NCI-H774 (cell line): Measurements from ENCODE around the gene EXOC4.
"Not testable (repeated sequence)": the region's sequence is repeated elsewhere in the genome, so short reads cannot be mapped to it uniquely, and the experiment has no call there.

ENCODE experiments used
- DNase-seq: peaks from one replicate; lab custom pipeline; 2025; lab: John Stamatoyannopoulos, UW

EXOC4 gene

DNA sequence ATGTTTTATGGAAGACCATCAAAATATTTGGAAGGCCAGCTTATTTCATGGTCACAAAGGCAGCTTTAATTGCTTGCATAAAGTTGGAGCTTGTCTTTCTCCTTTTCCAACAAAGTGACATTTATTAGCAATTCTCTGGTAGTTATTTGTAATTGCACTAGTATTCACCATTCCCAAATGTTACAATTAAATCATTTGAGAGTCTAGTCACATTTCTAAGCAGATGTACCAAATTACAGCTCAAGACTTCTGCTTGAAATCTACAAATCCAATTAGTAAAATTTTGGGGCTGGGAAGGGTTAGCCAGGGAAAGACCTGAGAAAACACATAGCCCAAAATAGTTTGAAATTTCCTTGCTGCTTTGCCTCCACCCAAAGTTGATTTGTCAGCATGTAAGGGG lies 498.2 kb downstream of the EXOC4 start:
- no peak for DNase-seq

DNA sequence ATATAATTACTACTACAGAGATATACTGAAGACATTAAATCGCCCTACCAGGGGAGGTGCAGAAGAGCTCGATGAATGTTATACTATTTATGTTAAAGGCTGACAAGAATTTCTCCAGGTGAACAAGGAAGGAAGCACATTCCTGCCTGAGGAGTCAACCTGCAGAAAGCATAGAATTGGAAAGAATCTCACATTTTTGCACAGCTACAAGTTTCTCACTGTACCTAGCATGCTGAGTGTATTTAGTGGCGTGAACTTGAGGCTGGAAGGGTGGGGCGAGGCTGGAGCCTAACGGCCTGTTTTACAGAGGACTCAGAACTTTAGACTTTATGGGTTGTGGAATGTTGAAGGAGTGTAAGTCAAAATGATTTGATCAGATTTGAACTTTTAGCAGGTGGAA lies 500.6 kb downstream of the EXOC4 start:
- DNase-seq: no peak

DNA sequence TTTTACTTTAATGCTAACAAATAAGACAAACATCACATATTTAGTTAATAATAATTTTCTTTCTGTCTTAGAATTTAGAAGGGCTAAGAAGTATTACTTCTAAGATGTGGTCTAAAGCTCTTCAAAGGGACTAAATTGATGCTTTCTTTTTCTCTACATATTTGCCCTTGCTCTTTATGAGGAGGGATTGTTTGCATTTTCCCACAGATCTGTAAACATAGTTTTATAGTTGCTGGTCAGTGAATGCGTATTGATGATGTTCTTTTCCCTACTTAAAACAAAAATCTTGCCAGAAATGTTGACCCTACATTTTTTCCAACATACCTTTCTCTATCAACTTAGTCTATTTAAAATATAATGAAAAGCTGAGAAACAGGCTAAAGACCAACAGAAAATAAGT lies 501.8 kb downstream of the EXOC4 start:
- no peak for DNase-seq

DNA sequence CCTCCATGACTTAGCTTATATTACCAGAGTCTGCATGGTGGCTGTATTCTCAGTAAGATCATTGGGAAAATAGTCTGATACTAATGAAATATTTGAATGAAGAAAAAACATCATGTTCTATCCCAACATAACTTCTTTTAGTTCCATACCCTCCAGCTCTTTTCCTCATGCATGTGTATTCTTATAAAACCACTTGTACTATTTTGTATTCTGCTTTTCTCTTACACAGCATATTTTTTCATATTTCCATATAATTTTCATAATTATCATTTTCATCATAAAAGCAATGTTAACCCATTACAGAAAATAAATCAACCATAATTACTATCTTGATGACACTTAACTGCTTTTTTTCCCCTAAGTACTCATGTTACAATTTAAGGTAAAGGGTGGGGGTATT lies 503.0 kb downstream of the EXOC4 start:
- no peak for DNase-seq

DNA sequence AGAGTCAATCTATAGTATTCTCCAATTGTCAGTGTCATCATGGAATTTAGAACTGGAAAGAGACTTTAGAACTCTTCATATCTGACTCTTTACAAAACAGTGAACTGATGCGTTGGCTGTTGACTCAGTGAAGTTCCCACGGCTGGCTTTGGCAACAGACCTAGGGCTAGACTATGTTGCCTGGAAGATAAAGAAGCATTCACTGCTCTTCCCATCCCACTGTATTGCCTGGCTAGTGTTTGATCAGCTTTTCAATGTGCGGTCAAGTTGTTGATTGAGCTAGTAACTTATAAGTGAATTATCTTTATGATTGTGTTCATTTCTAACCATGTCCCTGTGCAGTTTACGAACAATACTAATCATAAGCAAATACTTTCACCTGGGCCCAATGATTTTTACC lies 508.6 kb downstream of the EXOC4 start:
- DNase-seq: no peak

DNA sequence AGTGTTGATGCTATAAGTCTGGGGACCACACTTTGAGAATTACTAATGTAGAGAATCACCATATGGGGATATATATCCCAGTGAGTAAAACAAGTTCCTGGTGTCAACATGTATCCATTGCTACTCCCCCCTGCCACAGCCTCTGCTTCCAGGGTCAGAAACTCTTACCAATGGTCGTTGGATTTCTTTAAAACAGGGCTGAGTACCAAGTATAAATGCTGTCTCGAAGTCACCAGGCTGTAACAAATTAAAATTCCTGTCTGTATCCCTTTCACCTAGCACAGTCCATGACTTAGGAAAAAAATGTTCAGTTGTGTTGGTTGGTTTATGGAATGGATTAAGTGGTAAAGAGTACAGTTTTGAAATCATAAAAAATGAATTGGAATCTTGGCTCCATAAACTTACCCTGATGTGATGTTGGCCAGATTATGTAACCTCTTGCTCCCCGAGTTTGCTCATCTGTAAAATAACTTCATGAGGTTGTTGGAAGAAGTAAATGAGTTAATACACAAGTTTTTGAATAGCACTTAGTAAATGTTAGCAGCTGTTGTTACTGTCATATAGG lies 510.3 kb downstream of the EXOC4 start:
- DNase-seq: no peak

DNA sequence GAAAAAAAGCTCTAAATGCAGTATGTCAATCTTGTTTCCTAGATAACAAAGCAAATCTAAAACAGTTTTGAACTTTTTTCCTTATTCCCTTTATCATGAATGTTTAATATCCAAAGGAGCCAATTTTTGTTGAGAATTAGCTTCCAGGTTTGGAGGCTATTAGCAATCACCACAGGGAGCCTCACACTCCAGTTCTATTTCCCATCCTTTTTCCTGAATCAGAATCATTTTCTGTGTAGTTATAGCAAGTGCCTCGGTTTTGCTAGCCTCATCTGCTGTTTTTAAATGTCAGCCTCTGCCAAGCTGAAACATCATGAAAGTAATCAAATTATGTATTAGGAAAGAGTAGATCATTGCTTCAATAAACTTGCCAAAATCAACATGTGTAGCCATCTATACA lies 516.8 kb downstream of the EXOC4 start:
- DNase-seq: no peak

DNA sequence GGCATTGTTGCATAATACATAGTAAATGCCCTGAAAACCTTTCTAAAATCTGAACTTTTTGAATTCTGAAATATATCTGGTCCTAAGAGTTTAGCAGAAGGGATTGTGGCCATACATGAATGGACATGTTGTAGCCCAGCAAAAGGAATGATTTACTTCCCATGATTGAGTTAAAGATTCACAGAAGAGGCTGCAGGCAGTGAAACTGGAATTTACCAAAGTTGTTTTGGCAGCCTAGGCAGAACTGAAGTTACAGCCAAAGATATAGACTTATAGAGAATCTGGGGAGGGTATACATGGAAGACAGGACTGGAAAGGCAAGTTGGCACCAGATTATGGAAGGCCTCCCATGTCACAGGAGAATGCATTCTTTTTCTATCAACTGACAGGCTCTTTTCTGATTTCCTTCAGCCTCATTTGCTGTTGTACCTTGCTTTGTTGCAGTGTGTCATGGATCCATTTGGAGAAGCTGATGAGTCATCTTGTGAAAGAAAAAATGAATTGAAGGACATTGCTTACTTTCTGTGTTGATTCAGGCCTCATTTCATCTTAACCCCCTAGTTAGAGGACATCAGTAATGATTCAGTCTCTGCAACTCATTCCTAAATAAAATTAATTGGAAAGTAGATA lies 518.1 kb downstream of the EXOC4 start:
- DNase-seq: no peak

DNA sequence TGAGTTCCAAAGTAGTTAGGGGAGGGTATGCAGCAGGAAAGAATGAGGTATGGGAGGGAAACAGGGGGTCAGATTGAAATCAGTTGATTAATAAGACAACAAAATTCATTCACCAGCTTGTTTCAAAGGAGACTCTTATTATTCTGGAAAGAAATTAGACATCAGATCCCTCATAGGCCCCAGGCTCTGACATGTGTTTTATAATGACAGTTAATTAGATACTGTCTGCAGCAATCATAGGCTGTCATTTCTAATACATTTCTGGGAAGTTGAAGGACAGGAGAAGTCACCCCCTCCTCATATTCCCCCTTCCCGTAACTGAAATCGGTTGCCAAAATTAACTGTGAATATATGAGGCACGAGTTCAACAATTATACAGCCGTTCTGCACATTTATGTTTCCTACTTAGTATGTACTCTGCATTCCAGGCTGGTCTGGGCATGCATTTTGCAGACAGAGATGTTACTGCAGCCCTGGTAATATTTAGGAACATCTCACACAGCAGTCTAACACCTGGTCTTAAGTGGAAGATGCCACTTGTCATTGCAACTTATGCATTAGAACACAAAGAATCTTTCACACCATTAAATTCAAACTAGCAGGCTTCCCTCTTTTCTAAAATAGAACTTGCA lies 519.0 kb downstream of the EXOC4 start:
- no peak for DNase-seq

DNA sequence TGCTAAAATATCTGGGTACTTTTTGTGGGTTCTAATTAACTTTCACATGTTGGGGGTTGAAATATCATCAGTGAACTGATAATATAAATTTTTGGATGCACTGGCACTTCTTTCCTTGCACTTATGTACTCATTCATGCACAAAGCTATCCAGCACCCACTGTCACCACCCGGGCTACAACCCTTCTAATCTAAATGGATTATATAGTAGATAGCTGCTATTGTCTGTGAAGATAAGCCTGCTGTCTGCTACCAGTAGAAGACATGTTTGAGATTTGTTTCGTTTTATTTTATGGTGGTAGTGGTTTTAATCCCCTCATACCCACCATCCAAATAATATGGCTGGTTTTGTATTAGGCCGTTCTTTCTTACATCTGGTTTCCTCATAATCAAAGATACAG lies 520.7 kb downstream of the EXOC4 start:
- no peak for DNase-seq

DNA sequence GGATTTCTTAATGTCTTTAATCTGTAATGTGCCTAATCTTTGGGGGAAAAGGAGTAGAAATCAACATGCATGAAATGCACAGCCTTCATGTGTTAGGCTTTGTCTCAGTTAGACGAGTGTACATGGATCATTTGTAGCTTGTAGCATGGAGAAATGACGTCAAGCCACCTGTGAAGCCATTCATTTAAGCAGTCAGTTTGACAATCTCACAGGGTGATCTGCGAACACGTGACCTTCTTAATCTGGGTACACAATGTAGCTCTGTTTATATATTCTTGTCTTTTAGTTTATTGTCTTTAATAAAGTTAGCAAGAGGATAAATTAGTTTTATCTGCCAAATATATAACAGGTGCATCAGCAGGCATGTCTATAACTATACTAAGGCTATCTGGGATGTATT lies 522.3 kb downstream of the EXOC4 start:
- DNase-seq: no peak

DNA sequence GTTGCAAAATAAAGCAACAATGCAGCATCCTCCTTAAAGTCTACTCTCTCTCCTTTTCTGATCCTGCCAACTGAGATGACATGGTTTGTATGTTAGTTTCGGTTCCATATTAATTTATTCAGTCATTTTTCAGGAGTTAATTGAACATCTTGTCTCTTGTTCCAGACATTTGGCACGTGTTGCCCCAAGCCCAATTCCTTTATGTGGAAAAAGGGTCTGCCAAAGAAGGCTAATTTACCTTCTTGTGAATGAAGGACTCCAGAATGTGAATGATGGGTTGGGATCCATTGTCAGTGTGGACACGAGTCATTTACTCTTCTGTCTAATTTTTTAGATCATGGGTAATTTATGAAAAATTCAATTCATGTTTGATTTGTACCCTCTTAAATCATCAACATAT lies 523.4 kb downstream of the EXOC4 start:
- no peak for DNase-seq

DNA sequence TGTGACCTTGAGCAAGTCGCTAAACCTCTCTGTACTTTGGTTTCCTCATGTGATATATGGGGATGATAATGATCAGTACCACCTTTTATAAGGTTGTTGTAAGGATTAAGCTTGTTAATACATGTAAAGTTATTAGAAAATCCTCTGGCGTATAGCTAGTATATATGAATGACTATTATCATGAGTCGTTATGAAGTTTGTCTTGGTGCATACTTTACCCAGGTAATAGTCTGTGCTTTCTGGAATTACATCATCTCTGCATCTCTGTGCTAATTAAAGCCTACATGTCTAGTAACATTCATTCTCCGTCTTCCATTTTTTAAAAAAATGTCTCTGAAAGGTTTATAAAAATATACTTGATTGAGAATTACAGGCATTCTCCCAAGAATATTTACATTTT lies 524.8 kb downstream of the EXOC4 start:
- no peak for DNase-seq

DNA sequence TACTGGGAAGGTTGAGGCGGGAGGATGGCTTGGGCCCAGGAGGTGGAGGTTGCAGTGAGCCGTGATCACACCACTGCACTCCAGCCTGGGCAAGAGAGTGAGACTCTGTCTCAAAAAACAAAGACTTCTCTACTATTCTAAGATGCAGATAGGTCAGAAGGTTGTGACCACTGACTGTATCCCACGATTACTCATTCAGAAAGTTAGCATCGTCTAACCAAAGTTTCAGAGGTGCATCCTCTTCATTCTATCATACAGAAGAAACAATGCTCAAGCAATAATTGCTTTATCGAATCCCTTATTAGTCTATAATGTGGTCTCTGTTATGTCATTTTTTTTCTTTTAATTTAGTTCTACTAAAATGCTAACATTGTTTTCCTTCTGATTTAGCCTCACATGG lies 525.6 kb downstream of the EXOC4 start:
- no peak for DNase-seq

DNA sequence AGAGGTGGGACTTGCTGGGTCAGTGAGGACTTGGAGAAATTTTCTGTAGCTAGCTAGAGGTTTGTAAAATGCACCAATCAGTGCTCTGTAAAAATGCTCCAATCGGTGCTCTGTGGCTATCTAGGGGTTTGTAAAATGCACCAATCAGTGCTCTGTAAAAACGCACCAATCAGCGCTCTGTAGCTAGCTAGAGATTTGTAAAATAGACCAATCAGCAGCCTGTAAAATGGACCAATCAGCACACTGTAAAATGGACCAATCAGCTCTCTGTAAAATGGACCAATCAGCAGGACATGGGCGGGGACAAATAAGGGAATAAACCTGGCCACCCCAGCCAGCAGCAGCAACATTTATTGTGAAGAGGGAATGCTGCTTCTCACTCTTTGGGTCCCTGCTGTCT lies 526.7 kb downstream of the EXOC4 start:
- DNase-seq: not testable (repeated sequence)

DNA sequence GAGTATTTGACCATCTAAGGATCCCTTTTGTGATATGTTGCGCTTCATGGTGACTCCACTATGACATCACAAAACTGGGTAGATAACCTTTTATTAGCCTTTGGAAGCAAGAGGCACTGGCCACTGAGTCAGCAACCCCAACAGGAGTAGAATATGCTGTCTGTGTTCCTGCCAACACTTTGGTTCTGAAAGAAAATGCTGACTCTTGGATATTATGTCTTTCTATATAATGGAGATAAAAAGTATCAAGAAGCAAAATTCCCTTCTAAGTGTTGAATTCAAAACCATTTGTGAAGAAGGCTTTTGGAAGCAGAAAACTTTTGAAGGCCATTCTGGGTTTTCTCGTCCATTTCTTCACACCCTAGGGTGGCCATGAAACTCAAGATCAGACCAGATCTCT lies 528.0 kb downstream of the EXOC4 start:
- DNase-seq: no peak

DNA sequence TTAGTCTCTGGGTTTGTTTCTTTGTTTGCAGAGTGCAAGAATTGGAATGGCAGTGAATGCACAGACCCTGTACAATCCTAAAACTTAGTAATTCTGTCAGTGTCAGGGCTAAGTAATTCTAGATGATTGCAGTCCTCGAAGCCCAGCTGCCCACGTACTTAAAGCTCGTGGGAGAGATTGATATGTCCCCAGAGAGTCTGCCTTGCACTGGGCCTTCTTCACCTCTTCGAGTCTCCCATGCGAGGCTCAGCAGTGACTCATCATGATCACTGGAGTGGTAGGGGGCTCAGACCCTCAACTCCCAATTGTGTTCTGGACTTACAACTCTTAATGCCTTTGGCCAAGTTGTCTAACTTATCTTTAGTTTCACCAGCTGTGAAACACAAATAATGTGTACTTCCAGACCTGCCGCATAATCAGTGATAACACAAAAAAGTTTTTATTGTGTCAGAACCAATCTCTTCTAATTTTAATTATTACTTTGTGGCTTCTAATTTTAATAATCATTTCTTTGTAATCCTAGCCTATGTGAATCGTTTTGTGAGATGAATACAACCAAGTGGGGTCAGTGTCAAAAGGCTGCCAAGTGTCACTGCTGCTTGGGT lies 528.7 kb downstream of the EXOC4 start:
- no peak for DNase-seq

DNA sequence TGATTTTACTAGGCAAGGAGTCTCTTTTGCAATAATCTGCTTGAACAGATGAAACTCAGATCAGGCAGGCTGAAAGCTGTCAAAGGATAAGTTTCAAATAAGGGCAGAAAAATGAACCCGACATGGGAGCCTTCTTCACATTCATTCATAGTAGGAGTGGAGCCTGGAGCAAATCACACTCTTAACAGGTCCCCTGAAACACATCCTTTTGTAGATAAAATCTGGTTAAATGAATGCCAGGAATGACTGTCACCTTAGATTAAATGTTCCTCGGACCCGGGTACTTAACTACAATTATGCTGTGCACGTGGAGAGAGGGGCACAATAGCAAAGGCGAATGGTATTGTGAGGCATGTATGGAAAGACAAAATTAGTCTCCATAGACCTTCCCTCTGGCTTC lies 529.6 kb downstream of the EXOC4 start:
- DNase-seq: no peak

DNA sequence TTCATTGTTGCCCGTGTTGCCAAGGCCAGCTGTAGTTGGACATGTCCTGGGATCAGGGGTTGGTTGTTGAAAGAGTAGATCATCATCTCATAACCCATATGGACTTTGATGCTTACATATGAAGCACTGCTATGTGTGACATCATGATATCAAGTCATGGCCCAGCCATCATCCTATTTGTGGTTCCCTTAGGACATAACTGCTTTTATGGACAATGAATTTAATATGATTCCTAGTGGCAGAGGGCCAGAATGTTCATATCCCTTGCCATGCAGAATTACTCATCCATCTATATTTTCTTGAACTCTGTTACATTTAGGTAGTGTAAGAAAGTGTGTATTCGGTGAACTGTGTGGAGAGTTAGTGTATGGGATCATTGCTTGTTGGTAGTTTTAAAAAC lies 530.4 kb downstream of the EXOC4 start:
- DNase-seq: no peak

DNA sequence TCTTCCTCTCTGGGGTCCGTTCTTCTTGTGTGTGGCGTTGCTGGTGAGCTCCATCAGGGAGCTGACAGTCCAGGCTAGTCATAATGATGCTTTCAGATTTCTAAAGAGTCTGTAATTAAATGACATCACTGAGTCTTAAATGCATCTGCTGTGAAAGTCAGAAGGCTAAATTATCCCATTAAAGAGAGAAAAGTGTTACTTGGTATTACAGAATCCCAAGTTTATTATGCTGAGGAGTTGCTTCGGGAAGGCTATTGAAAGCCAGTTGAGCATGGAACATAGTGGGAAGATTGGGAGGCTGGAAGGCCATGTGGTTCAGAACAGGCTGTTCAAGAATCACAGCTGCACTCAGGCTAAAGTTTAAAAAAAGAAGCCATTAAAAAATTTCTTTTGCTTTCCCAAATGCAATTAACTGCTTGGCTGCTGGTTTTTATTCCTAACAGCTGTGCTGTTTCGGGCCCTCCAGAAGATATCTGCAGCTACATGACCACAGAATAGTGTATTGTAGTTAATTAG lies 531.7 kb downstream of the EXOC4 start:
- no peak for DNase-seq

DNA sequence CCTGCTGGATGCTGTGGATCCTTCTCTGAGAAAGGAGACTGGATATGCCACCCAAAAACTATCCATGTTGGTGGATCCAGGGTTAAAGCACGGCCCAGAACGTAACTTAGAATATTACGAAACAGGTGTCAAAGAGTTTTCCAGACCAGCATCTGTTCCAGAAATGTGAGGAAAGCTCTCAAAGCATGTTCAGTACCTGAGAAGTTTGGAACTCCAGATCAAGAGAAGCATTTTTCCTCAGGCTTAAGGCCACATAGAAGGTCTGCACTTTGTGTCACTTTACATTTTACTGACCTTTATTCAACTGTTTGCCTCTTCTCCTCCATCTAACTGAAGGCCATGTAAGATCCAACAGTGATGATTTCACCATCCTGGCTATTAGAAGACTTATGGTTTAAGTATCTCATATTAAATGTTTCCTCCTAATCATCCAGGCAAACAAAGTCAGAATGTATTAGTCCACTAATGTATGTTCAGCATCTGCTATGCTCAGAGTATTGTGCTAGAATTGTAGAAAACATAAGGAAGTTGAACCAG lies 533.6 kb downstream of the EXOC4 start:
- DNase-seq: no peak

DNA sequence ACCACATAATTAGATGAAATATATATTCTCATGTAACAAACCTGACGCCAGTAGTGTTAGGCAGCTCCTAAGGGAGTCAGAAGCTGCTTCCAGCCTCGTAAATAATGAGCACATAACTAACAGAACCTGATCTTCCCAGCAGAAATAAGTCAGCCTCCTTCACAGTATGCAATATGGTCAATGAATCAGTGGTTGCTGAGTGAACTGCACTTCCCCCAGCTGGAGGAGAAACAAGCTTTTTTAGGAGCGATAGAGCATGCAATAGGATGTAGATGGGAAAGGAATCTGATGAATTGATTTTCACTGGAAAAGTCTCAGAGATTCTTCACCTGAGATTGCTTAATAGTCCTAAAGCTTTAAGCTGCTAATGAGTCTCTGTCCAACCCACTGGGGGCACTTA lies 537.1 kb downstream of the EXOC4 start:
- no peak for DNase-seq

DNA sequence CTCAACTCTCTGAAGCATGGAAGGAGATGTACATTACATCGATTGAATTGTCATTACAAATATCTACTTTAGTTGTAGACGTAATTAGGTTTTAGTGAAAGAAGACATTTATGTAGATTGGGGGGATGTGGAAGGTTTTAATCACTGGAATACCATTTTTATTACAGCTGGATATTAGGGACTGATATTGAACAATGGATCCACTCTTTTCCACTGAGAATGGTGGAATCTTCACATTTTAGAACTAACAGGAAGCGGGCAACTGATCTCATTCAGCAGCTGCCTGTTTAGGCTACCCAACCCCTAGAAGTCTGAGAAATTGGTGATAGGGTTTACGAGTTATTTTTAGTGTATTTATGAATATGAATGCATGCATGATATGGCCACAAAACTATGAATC lies 538.0 kb downstream of the EXOC4 start:
- DNase-seq: no peak
